Tibial artery (tissue), 4 donors: ENCODE results near the gene NEMP1.

Source experiments
- DNase-seq, 2 donors: peaks; one replicate each; pipeline ENCODE4 v3.0.0-alpha.2; 2019
- H3K27ac ChIP-seq, 2 donors: fragments of 200-600 bp; sonication (generic) in 1 of 2; 1 replicate in 1 of 2; 2 replicates in 1 of 2; pipeline ENCODE4 v1.5.1; 2018 to 2019; ENCODE audit warnings: mild to moderate bottlenecking in 1 of 2
- H3K27me3 ChIP-seq, 2 donors: fragments of 200-600 bp; sonication (generic) in 1 of 2; one replicate each; pipeline versions ENCODE4 v1.5.1 to v1.6.0; 2016 to 2019
- H3K36me3 ChIP-seq, 3 donors: fragments of 200-600 bp; sonication (generic) in 2 of 3; one replicate each; pipeline ENCODE4 v1.5.1; 2016 to 2019; ENCODE audit warnings: mild to moderate bottlenecking in 2 of 3
- H3K4me1 ChIP-seq, 4 donors: fragments of 200-600 bp; sonication (generic) in 2 of 4; 1 replicate in 3 of 4; 2 replicates in 1 of 4; pipeline ENCODE4 v1.5.1; 2016 to 2019
- H3K4me3 ChIP-seq, 2 donors: fragments of 200-600 bp; sonication (generic) in 1 of 2; 1 replicate in 1 of 2; 2 replicates in 1 of 2; pipeline ENCODE4 v1.5.1; 2018 to 2019; ENCODE audit warnings: mild to moderate bottlenecking in 2 of 2
- H3K9me3 ChIP-seq, 3 donors: fragments of 200-600 bp; sonication (generic) in 1 of 3; one replicate each; pipeline ENCODE4 v1.5.1; 2016 to 2019
- intact Hi-C: fragments of 100-400 bp; cut with DNase I; formaldehyde crosslinking; loops from one replicate; pipeline ENCODE4 v1.15.0; 2023; ENCODE audit warnings: low total_unique reads
- TF ChIP-seq, protein P1 (sequence below), 2 experiments: fragments of 200-600 bp in 1 of 2; fragments of 450-650 bp in 1 of 2; IDR thresholded peaks; one replicate each; pipeline ENCODE4 v1.5.1; 2017 to 2019; ENCODE audit warnings: antibody characterized with exemption in 2 of 2, mild to moderate bottlenecking in 1 of 2, moderate library complexity in 1 of 2

Gene NEMP1

DNA sequence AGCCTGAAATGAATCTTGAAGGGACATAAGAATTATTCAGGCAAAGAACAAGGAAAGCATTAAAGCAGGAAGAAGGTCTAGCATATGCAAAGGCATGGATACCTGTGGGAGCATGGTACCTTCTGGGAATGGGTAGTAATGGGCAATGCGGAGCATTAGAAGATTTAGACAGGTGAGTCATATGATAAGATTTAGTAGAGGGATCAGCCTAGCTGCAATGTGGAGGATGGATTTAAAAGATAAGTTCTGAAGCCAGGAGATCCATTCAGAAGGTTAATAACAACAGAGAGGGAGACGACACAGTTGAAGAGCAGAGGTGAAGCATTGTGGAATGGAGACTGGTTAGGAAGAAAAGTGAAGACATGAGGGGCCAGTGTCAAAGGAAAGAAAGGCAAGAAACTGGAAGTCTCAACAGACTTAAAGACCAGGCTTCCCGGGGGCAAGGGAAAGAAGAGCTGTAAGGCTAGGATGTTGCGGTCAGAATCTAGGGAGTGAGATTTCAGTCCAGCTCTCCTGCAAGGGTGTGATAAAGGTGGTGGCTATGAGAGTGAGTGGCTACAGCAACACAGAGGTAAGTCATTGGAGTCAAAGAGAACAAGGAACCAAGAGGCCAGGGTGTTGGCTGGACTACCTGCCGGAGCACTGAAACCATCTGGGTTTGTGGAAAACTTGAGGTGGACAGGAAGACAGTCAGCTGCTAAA is 38.1 kb upstream of the NEMP1 start:
- Histone ChIP-seq H3K4me1 (peaks cover 4 to 20% (median 10%) of the 10 kb centered on the region in 4 donors), H3K4me3 (no peak overlapping the region), H3K27me3 (no peaks in the 10 kb centered on the region), H3K36me3 (no peaks in the 10 kb centered on the region), H3K9me3 (no peaks in the 10 kb centered on the region), H3K27ac (no peak overlapping the region)
- TF ChIP-seq, protein P1, sequence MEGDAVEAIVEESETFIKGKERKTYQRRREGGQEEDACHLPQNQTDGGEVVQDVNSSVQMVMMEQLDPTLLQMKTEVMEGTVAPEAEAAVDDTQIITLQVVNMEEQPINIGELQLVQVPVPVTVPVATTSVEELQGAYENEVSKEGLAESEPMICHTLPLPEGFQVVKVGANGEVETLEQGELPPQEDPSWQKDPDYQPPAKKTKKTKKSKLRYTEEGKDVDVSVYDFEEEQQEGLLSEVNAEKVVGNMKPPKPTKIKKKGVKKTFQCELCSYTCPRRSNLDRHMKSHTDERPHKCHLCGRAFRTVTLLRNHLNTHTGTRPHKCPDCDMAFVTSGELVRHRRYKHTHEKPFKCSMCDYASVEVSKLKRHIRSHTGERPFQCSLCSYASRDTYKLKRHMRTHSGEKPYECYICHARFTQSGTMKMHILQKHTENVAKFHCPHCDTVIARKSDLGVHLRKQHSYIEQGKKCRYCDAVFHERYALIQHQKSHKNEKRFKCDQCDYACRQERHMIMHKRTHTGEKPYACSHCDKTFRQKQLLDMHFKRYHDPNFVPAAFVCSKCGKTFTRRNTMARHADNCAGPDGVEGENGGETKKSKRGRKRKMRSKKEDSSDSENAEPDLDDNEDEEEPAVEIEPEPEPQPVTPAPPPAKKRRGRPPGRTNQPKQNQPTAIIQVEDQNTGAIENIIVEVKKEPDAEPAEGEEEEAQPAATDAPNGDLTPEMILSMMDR (IDR thresholded peaks at IDR 0.05), result no peak
- no peak for DNase-seq
- intact Hi-C loops, result no loop called here

GRCh38 chr12:57112492-57113294 is 34.1 kb upstream of the NEMP1 start:
- TF ChIP-seq, protein P1 (IDR thresholded peaks at IDR 0.05), result peak in 1 of 2 experiments; percentile 63
- Histone ChIP-seq H3K4me3 (peak overlapping the region; percentile 65 to 74), H3K4me1 (peaks cover 4 to 34% (median 30%) of the 10 kb centered on the region in 4 donors), H3K27ac (peak overlapping the region; percentile 96 to 99), H3K27me3 (no peaks in the 10 kb centered on the region), H3K9me3 (no peaks in the 10 kb centered on the region), H3K36me3 (peaks cover 5 to 8% (median 6%) of the 10 kb centered on the region in 3 donors)
- intact Hi-C loops, result no loop called here
- no peak for DNase-seq

- H3K4me1 ChIP-seq, result peaks cover 4 to 39% (median 31%) of the 10 kb centered on the region in 4 donors
- no peaks in the 10 kb centered on the region for H3K27me3 ChIP-seq
- TF ChIP-seq, protein P1 (IDR thresholded peaks at IDR 0.05), result no peak
- no peaks in the 10 kb centered on the region for H3K9me3 ChIP-seq
- peaks cover 20 to 24% (median 21%) of the 10 kb centered on the region in 3 donors for H3K36me3 ChIP-seq
- peak within 1 kb of the TSS; percentile 96 to 99 for H3K27ac ChIP-seq
- DNase-seq, result peak; percentile 93 to 94
- intact Hi-C loops, result loop anchor here (2.0 kb wide), 2 partner anchors 16 to 42 kb away; no protein-coding TSS in a partner anchor
- H3K4me3 ChIP-seq, result peak within 1 kb of the TSS; percentile 65 to 74
These were observed 32.6 kb upstream of the NEMP1 start, which contains the start of gene STAT6 for GRCh38 chr12:57111031-57111734. STAT6 (minus strand) TSS chr12:57111362; CDS start chr12:57108278, 3,084 bp downstream.

DNA sequence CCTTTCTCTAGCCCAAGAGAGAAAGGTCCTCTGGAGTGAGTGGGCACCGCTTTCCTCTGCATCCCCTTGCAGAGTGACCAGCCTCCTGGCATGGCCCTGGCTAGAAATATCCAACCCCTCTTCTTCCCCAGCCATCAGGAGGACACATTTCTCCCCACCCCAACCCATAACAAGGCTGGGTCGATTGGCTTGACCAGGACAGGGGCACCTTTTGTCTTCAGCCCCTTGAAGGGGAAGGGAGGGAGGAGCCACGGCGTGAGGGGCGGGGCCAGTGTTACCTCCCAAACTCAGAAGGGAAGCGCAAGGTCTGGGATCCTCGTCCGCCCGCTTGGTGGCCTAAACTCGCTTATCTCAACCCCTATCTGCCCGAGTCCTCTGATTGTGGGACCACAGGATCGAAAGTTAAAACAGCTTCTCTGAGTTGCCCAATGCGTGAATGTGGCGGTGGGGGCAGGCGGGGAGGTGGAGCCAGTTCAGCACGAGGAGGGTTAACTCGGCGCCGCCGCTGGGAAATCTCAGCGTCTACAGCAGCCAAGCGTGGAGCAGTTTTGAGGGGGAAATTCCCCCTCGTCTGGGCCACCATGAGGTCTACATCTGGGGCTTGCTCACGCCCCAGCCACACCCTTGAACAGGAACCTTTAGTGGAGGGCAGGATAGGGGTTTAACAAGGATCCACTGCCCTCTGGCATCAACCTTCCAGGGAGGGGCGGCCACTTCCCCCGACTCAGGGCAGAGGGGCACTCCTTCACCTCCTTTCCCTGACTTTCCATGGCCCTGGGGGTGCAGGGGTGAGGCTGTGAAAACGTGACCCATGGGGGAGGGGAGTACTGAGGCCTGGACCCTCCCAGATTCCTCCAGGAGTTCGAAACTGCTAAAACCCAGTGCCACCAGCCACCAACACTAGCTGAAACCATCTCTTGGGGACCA is 31.8 kb upstream of the NEMP1 start:
- Histone ChIP-seq H3K4me3 (peak overlapping the region; percentile 65 to 74), H3K9me3 (no peaks in the 10 kb centered on the region), H3K4me1 (peaks cover 4 to 39% (median 31%) of the 10 kb centered on the region in 4 donors), H3K27ac (peak overlapping the region; percentile 96 to 99), H3K36me3 (peaks cover 28 to 32% (median 29%) of the 10 kb centered on the region in 3 donors), H3K27me3 (no peaks in the 10 kb centered on the region)
- intact Hi-C loops, result loop anchor here (2.0 kb wide), 2 partner anchors 16 to 42 kb away; no protein-coding TSS in a partner anchor
- DNase-seq, result peak; percentile 79 to 90
- TF ChIP-seq, protein P1 (IDR thresholded peaks at IDR 0.05), result peak in 1 of 2 experiments; percentile 11
